K562 (cell line): Measurements from ENCODE around the gene PRSS27. TPM values are rescaled to one million over a fixed set of nuclear protein-coding genes. Genes with fewer than 3 reads are reported as not detected.

Source experiments
- AFF4 ChIP-seq: sonication (generic); formaldehyde crosslinking; IDR thresholded peaks from 2 replicates; pipeline ENCODE4 v1.8.0; 2023; ENCODE audit warnings: mild to moderate bottlenecking, missing genetic modification reagents
- CHD1 ChIP-seq: fragments of 200-600 bp; sonication (generic); IDR thresholded peaks from one replicate; pipeline ENCODE4 v1.6.1; 2012; ENCODE audit warnings: mild to moderate bottlenecking, moderate library complexity, low read length, inconsistent platforms
- NCOA6 ChIP-seq: fragments of 450-650 bp; IDR thresholded peaks from 2 replicates; pipeline ENCODE4 v1.6.1; 2017; ENCODE audit warnings: mild to moderate bottlenecking
- NEUROD1 ChIP-seq: fragments of 150-350 bp; IDR thresholded peaks from 2 replicates; pipeline ENCODE4 v1.6.1; 2014; ENCODE audit warnings: borderline replicate concordance, low read length, low read depth; ENCODE audit not compliant: partially characterized antibody
- NFIX ChIP-seq: fragments of 250-450 bp; sonication (Bioruptor Pico); IDR thresholded peaks from 2 replicates; pipeline ENCODE4 v1.4.0; 2020; ENCODE audit warnings: low read depth, mild to moderate bottlenecking, moderate library complexity
- NR2C1 ChIP-seq, 2 experiments: fragments of 450-650 bp; IDR thresholded peaks; 2 replicates each; pipeline ENCODE4 v1.6.1; 2017; ENCODE audit warnings: mild to moderate bottlenecking in 2 of 2, antibody characterized with exemption in 1 of 2, inconsistent platforms in 1 of 2, missing compliant biosample characterization in 1 of 2, missing genetic modification characterization in 1 of 2
- PCBP1 ChIP-seq: fragments of 200-400 bp; formaldehyde crosslinking; IDR thresholded peaks from 2 replicates; pipeline ENCODE4 v1.6.1; 2018; ENCODE audit warnings: mild to moderate bottlenecking, low read depth, low read length; ENCODE audit not compliant: poor library complexity, severe bottlenecking
- PHB2 ChIP-seq: fragments of 450-650 bp; IDR thresholded peaks from 2 replicates; pipeline ENCODE4 v1.6.1; 2017; ENCODE audit warnings: low read depth
- POLR2B ChIP-seq: fragments of 450-650 bp; IDR thresholded peaks from 2 replicates; pipeline ENCODE4 v1.6.1; 2018; ENCODE audit warnings: low read depth; ENCODE audit not compliant: partially characterized antibody
- SAP30 ChIP-seq: fragments of 200-600 bp; sonication (generic); IDR thresholded peaks from 2 replicates; pipeline ENCODE4 v1.6.1; 2012; ENCODE audit warnings: borderline replicate concordance, low read depth, mild to moderate bottlenecking, moderate library complexity, low read length, control low read depth, inconsistent platforms; ENCODE audit not compliant: insufficient read depth, poor library complexity, severe bottlenecking
- SPI1 ChIP-seq: IDR thresholded peaks from 2 replicates; pipeline ENCODE4 v1.6.1; 2011; ENCODE audit warnings: low read depth, low read length, control low read depth, borderline replicate concordance
- ZFPM2 ChIP-seq: fragments of 250-450 bp; sonication (Bioruptor Pico); IDR thresholded peaks from 2 replicates; pipeline ENCODE4 v1.5.1; 2022; ENCODE audit warnings: mild to moderate bottlenecking
- ZMIZ1 ChIP-seq, 2 experiments: fragments of 150-350 bp in 1 of 2; IDR thresholded peaks; 2 replicates each; pipeline ENCODE4 v1.6.1; 2012 to 2016; ENCODE audit warnings: low read depth in 2 of 2, low read length in 2 of 2, mild to moderate bottlenecking in 1 of 2, moderate library complexity in 1 of 2
- ZNF197 ChIP-seq: fragments of 200-800 bp; sonication (Bioruptor generic); IDR thresholded peaks from 2 replicates; pipeline ENCODE4 v1.6.1; 2016; ENCODE audit warnings: low read depth, missing genetic modification characterization, missing compliant biosample characterization
- ZNF696 ChIP-seq: fragments of 250-450 bp; sonication (Bioruptor Pico); conservative IDR thresholded peaks from 2 replicates; pipeline ENCODE4 v1.4.0; 2020; ENCODE audit warnings: mild to moderate bottlenecking, moderate library complexity
- polyA plus RNA-seq, 8 experiments: library from polyadenylated mRNA; depleted of rRNA in 4 of 8; stranded (reverse) in 5 of 8; unstranded in 3 of 8; fragments of >200 nt; fragmentation: Nextera tagmentation in 2 of 8; fragmentation: Illumina TruSeq in 1 of 8; extraction: Ambion mirVana in 2 of 8; extraction: Trizol in 1 of 8; gene quantifications; 2 replicates each; pipeline versions ENCODE4 v1.2.1 to v1.2.3, GENCODE V29; 2011 to 2014; ENCODE audit warnings: inconsistent platforms in 1 of 8, missing spikeins in 1 of 8
- total RNA-seq, 7 experiments: library from RNA; depleted of rRNA in 6 of 7; stranded (reverse); fragments of >200 nt in 6 of 7; fragmentation: Illumina TruSeq in 2 of 7; extraction: Trizol in 2 of 7; gene quantifications; 2 replicates each; pipeline versions ENCODE4 v1.2.1 to v1.2.3, GENCODE V29; 2011 to 2021; ENCODE audit warnings: low replicate concordance in 1 of 7
- TF ChIP-seq, protein P1 (sequence below): fragments of 450-650 bp; IDR thresholded peaks from 2 replicates; pipeline ENCODE4 v1.6.1; 2016; ENCODE audit warnings: borderline replicate concordance
- TF ChIP-seq, protein P2 (sequence below): sonication (generic); formaldehyde crosslinking; IDR thresholded peaks from 2 replicates; pipeline ENCODE4 v1.8.0; 2022; ENCODE audit warnings: mild to moderate bottlenecking, low read depth, missing genetic modification reagents

The PRSS27 gene
- total and polyA plus RNA-seq, 9 of the 15 experiments (the other 6 are each of a cell fraction or from before 2014, with no cell fraction given) = 0.09 to 0.20 (median 0.17) TPM; not detected in 5

GRCh38 chr16:2715519-2715918 is 4.5 kb downstream of the PRSS27 start (continued):
- TF ChIP-seq, protein P1, sequence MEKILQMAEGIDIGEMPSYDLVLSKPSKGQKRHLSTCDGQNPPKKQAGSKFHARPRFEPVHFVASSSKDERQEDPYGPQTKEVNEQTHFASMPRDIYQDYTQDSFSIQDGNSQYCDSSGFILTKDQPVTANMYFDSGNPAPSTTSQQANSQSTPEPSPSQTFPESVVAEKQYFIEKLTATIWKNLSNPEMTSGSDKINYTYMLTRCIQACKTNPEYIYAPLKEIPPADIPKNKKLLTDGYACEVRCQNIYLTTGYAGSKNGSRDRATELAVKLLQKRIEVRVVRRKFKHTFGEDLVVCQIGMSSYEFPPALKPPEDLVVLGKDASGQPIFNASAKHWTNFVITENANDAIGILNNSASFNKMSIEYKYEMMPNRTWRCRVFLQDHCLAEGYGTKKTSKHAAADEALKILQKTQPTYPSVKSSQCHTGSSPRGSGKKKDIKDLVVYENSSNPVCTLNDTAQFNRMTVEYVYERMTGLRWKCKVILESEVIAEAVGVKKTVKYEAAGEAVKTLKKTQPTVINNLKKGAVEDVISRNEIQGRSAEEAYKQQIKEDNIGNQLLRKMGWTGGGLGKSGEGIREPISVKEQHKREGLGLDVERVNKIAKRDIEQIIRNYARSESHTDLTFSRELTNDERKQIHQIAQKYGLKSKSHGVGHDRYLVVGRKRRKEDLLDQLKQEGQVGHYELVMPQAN = no peak
- TF ChIP-seq PCBP1 (no peak), ZFPM2 (no peak), PHB2 (no peak), AFF4 (CRISPR knock-in tag) (peak; percentile 49; the same call in 1 of the 2 replicates), NFIX (no peak), SAP30 (peak; percentile 54), ZMIZ1 (IDR thresholded peaks at IDR 0.05; ENCODE audit: low read depth in 2 of 2, low read length in 2 of 2) (no peak), SPI1 (no peak), NR2C1 (IDR thresholded peaks at IDR 0.05) (no peak), NR2C1 (tag; IDR thresholded peaks at IDR 0.05) (no peak), CHD1 (no peak), NCOA6 (no peak), POLR2B (no peak), ZNF696 (CRISPR knock-in tag) (no peak), ZNF197 (CRISPR knock-in tag) (0 out of 2 replicates have a peak, but pooled peaks have one; percentile 32), NEUROD1 (no peak)
- TF ChIP-seq, protein P2, sequence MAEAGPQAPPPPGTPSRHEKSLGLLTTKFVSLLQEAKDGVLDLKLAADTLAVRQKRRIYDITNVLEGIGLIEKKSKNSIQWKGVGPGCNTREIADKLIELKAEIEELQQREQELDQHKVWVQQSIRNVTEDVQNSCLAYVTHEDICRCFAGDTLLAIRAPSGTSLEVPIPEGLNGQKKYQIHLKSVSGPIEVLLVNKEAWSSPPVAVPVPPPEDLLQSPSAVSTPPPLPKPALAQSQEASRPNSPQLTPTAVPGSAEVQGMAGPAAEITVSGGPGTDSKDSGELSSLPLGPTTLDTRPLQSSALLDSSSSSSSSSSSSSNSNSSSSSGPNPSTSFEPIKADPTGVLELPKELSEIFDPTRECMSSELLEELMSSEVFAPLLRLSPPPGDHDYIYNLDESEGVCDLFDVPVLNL (CRISPR knock-in tag) = peak; percentile 80; the same call in 1 of the 2 replicates
